Aorta (tissue), 5 donors: Measurements from ENCODE around the gene RPL14. TPM values are rescaled to one million over a fixed set of nuclear protein-coding genes. Genes with fewer than 3 reads are reported as not detected.

ENCODE experiments used
- ATAC-seq: fragments of 200-7000 bp; cut with Tn5 transposase; one replicate; pipeline ENCODE4 v1.9.1; 2022; ENCODE audit warnings: moderate library complexity; ENCODE audit not compliant: low FRiP score
- DNase-seq, 2 donors: peaks; one replicate each; pipeline ENCODE4 v3.0.0-alpha.2; 2020
- H3K27ac ChIP-seq, 2 donors: one replicate each; pipeline ENCODE4 v1.5.1; 2013; ENCODE audit warnings: low read length in 2 of 2, mild to moderate bottlenecking in 2 of 2, moderate library complexity in 2 of 2, control low read depth in 1 of 2, inconsistent platforms in 1 of 2, low read depth in 1 of 2
- H3K27me3 ChIP-seq, 2 donors: one replicate each; pipeline ENCODE4 v1.6.1; 2013; ENCODE audit warnings: control low read depth in 1 of 2, low read length in 1 of 2, mild to moderate bottlenecking in 1 of 2, moderate library complexity in 1 of 2; ENCODE audit not compliant: insufficient read depth in 2 of 2, control insufficient read depth in 1 of 2
- H3K36me3 ChIP-seq, 2 donors: one replicate each; pipeline ENCODE4 v1.6.1; 2013; ENCODE audit warnings: control low read depth in 1 of 2, low read length in 1 of 2, mild to moderate bottlenecking in 1 of 2; ENCODE audit not compliant: insufficient read depth in 2 of 2, control insufficient read depth in 1 of 2
- H3K4me1 ChIP-seq, 2 donors: one replicate each; pipeline ENCODE4 v1.6.1; 2013; ENCODE audit warnings: low read length in 2 of 2, control low read depth in 1 of 2, mild to moderate bottlenecking in 1 of 2, moderate library complexity in 1 of 2; ENCODE audit not compliant: insufficient read depth in 2 of 2, control insufficient read depth in 1 of 2
- H3K4me3 ChIP-seq, 2 donors: one replicate each; pipeline ENCODE4 v1.5.1; 2013; ENCODE audit warnings: low read length in 2 of 2, control low read depth in 1 of 2, mild to moderate bottlenecking in 1 of 2
- H3K9me3 ChIP-seq: one replicate; pipeline ENCODE4 v1.6.1; 2013; ENCODE audit warnings: mild to moderate bottlenecking, low read length; ENCODE audit not compliant: control insufficient read depth
- WGBS, 2 donors: extraction: QIAGEN DNeasy Blood & Tissue Kit; methylation state at CpG; one replicate each; pipeline ENCODE4 v1.1.7; 2013; 5-methylcytosine and 5-hydroxymethylcytosine counted together
- intact Hi-C, 2 donors: fragments of 100-400 bp; cut with DNase I; formaldehyde crosslinking; loops; one replicate each; pipeline versions ENCODE4 v1.14.2 to v1.15.0; 2022
- polyA plus RNA-seq, 2 donors: library from polyadenylated mRNA; stranded (reverse); fragments of 200-250 nt; gene quantifications; one replicate each; pipeline ENCODE4 v1.2.3, GENCODE V29; 2013
- total RNA-seq, 2 donors: library from RNA; stranded (reverse); fragmentation: NEBNext Ultra II Directional; extraction: Animal tissue kit (Norgen Biotek cat#: 25700); gene quantifications; one replicate each; pipeline ENCODE4 v1.2.1, GENCODE V29; 2021
- donor health status: healthy with polysubstance abuse.
- donor health status: Bipolar disorder and iron deficiency.
- donor health status: DM: no; HTN: no; CAD: no.
- donor health status: DM: no; HTN: no; CAD: no.
- donor health status: DM: yes; HTN: yes; CAD: no.

Gene RPL14
- total and polyA plus RNA-seq, 4 donors = 1,102 to 1,500 (median 1,318) TPM

DNA sequence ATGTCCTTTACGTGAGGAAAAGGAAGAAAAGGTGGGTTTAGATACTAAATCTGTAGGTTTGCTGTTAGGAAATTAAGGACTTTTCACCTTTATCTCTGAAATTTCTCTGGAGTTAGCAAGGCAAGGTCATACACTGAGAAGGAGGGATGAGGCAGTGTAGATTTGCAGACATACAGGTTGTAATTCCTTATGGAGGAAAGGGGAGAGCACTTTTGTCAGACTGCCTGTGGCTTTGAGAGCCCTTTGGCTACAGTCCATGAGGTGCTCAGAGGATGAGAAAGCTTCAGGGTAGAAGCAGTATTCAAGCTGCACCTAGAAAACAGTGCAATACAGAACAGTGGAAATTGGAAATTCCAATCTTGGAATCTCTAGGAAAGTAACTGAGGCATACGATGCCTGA lies 8.3 kb downstream of the RPL14 start:
- H3K4me3 ChIP-seq = no peak overlapping the region
- H3K4me1 ChIP-seq = no peaks in the 10 kb centered on the region
- no peak for ATAC-seq
- H3K27me3 ChIP-seq = no peaks in the 10 kb centered on the region
- no peak overlapping the region for H3K27ac ChIP-seq
- no peaks in the 10 kb centered on the region for H3K9me3 ChIP-seq
- peaks cover 2 to 3% of the 10 kb centered on the region in 2 donors for H3K36me3 ChIP-seq
- WGBS, 2 donors = 75 to 79% methylated on average over 2 of the region's 2 CpGs
- intact Hi-C loops = no loop called here
- DNase-seq = no peak

DNA sequence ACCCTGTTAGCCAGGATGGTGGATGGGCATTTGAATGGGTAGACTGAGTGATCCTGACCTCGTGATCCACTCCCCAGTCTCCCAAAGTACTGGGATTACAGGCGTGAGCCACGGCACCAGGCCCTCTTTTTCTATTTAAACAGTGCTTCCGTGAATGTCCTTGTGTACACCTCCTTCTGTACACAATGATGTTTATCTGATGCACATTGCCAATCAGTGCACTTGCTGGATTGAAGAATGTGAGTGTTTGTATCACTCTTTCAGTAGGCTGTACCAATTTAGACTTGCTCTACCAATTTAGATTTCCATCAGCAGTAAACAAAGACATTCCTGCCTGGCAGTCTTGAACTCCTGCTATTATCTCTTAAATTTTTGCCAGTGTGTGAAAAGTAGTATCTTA lies 10.9 kb downstream of the RPL14 start:
- no peak for ATAC-seq
- no peak overlapping the region for H3K27ac ChIP-seq
- intact Hi-C loops = no loop called here
- H3K4me1 ChIP-seq = no peaks in the 10 kb centered on the region
- H3K27me3 ChIP-seq = no peaks in the 10 kb centered on the region
- H3K4me3 ChIP-seq = no peak overlapping the region
- DNase-seq = no peak
- peaks cover 2 to 3% of the 10 kb centered on the region in 2 donors for H3K36me3 ChIP-seq
- no peaks in the 10 kb centered on the region for H3K9me3 ChIP-seq
- 88 to 92% methylated on average over 4 of the region's 4 CpGs for WGBS, 2 donors

DNA sequence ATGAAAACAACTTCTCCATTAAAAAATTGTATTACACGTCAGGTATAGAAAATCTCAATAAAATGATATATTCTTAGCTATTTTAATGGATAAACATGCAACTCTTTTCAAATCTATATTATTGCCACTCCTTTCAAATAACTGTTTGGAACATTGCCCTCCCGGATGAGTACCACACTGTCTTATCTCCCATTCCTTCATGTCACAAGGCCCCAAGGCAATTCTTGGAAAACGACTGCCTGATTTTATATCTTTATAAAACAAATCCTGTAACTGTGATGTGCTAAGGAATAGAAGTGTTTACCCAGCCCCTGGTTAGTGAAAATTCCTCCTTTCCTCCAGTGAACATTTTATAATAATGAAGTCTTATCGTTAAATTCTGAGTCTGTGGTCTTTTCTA lies 13.6 kb downstream of the RPL14 start:
- ATAC-seq = no peak
- 78 to 86% methylated on average over 4 of the region's 4 CpGs for WGBS, 2 donors

DNA sequence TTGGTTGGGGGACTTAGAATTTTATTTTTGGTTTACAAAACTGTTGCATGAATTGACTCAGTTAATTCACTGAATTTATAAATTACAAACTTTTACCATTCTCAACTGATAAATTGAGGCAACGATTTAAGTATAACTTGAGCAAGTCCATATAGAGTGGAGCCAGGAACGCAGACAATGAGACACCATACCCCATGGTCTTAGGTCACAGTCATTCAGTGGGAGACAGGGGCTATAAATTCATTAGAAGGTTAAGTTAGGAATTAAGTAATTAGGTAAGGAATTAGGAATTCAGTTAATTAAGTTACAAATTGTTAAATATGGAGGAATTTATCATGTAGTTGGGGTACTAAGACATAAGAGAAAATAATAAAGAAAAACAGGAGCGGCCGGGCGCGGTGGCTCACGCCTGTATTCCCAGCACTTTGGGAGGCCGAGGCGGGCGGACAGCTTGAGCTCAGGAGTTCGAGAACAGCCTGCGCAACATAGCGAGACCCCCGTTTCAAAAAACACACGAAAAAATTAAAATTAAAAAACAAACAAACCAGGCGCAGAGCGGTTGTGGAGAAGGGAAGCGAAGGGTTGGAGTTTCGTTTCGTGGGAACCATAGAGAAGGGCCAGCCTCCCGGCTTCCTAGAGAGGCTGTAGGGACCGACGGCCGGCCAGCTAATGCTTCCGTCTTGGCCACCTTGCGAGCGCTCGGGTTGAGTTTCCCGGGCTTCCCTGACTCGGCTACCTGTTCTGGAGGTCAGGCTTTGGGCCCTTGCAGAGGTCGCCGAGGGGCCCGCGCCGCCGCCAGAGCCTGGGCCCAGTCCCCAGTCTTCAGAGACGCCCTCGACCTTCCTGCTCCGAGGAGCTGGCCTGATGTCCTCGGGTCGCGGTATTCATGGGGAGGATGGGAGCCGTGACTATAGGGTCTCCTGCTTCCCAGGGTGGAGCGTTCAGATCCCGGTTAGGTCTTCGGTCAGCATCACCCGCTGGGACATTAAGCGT lies 19.6 kb downstream of the RPL14 start, which contains the start of gene ZNF619:
ZNF619 (plus strand) TSS at position 645 of the 993 bp plus-strand sequence. CDS start 858 bp downstream, outside the sequence.
- ATAC-seq (peak; percentile 96), DNase-seq (peak; percentile 82 to 92)
- intact Hi-C loops = loop anchor here in 1 of 2 donors (10.0 kb wide), 1 partner anchor 48 kb away; the partner anchor contains the start of gene ZNF621
- H3K27ac ChIP-seq = peak within 1 kb of the TSS in 1 of 2 donors; percentile 5
- 11 to 12% methylated on average over 48 of the region's 48 CpGs for WGBS, 2 donors
- no peaks in the 10 kb centered on the region for H3K4me1 ChIP-seq
- H3K4me3 ChIP-seq = peak within 1 kb of the TSS; percentile 63 to 73
- H3K27me3 ChIP-seq = no peaks in the 10 kb centered on the region
- H3K36me3 ChIP-seq = peaks cover 0 to under 1% of the 10 kb centered on the region in 2 donors
- no peaks in the 10 kb centered on the region for H3K9me3 ChIP-seq

More for the DNA sequence above, 13.6 kb downstream of the RPL14 start:
- Histone ChIP-seq H3K36me3 (peaks cover 0 to 3% of the 10 kb centered on the region in 2 donors), H3K4me1 (no peaks in the 10 kb centered on the region), H3K27ac (no peak overlapping the region), H3K9me3 (no peaks in the 10 kb centered on the region), H3K4me3 (no peak overlapping the region), H3K27me3 (no peaks in the 10 kb centered on the region)
- intact Hi-C loops = loop anchor here in 1 of 2 donors (10.0 kb wide), 1 partner anchor 54 kb away; the partner anchor contains the start of gene ZNF621
- DNase-seq = no peak

DNA sequence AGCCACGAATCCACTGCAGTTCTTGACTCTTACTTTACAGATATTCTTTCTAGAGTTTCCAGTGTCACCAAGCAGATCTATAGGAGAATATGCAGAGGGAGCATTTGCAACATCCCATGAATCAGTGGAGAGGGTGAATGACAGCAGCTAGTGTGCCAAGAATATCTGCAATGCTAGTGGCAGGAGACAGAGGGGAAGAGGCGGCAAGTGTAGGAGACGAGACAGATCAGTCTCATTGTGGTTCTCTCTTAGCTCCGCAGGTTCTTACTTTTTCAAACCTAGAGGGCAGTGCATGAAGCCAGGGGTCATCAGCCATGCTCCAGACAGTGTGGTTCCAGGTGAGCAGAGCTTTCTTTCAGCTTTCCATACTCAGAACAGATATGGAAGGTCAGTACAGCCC lies 20.5 kb downstream of the RPL14 start:
- Histone ChIP-seq H3K4me3 (peak overlapping the region in 1 of 2 donors; percentile 63), H3K27ac (no peak overlapping the region), H3K27me3 (no peaks in the 10 kb centered on the region), H3K36me3 (peaks cover 0 to 5% of the 10 kb centered on the region in 2 donors), H3K9me3 (no peaks in the 10 kb centered on the region), H3K4me1 (no peaks in the 10 kb centered on the region)
- DNase-seq (no peak), ATAC-seq (no peak)
- intact Hi-C loops = loop anchor here in 1 of 2 donors (10.0 kb wide), 1 partner anchor 47 kb away; the partner anchor contains the start of gene ZNF621
- 44 to 47% methylated on average over 4 of the region's 4 CpGs for WGBS, 2 donors

GRCh38 chr3:40487172-40487571 lies 30.0 kb downstream of the RPL14 start:
- H3K4me1 ChIP-seq = no peaks in the 10 kb centered on the region
- ATAC-seq (no peak), DNase-seq (no peak)
- no peaks in the 10 kb centered on the region for H3K27me3 ChIP-seq
- intact Hi-C loops = no loop called here
- H3K4me3 ChIP-seq = no peak overlapping the region
- 98 to 99% methylated on average over 3 of the region's 3 CpGs for WGBS, 2 donors
- H3K36me3 ChIP-seq = peaks cover 11 to 20% of the 10 kb centered on the region in 2 donors
- H3K27ac ChIP-seq = no peak overlapping the region
- peaks cover 8% of the 10 kb centered on the region for H3K9me3 ChIP-seq

DNA sequence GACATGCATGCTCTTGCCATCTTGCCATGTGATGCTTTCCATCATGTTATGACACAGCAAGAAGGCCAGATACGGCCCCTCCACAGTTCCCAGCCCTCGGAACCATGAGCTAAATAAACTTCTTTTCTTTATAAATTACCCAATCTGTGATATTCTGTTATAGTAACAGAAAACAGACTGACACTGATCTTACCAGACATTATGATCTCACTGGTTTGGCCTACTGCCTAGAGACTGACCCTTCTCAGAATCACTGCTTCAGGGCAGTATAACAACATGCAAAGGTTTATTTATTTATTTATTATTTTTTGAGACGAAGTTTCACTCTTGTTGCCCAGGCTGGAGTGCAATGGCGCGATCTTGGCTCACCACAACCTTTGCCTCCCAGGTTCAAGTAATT lies 33.8 kb downstream of the RPL14 start:
- no peak for DNase-seq
- Histone ChIP-seq H3K4me3 (no peak overlapping the region), H3K27me3 (no peaks in the 10 kb centered on the region), H3K27ac (no peak overlapping the region), H3K4me1 (no peaks in the 10 kb centered on the region), H3K9me3 (peaks cover 8% of the 10 kb centered on the region), H3K36me3 (peaks cover 10 to 12% of the 10 kb centered on the region in 2 donors)
- WGBS, 2 donors = 78% methylated on average over 5 of the region's 5 CpGs
- no peak for ATAC-seq
- intact Hi-C loops = no loop called here

DNA sequence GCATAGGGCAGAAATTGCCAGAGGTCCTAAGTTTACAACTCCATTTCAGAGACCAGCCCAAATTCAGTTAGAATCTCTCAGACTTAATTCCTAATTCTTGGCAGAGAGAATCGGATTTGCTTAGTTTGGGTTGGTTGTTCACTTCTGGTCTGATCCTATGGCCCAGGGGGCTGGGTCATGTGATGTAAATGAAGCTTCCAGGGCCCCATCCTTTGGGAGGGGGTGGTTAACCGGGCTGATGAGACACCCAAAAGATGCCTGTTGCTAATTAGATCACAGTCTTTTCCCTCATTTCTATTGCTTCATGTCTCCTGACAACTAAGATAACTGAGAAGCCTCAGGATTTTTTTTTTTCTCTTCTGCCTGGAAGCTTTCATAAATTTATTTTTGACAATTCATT lies 37.6 kb downstream of the RPL14 start:
- ATAC-seq (no peak), DNase-seq (no peak)
- no peaks in the 10 kb centered on the region for H3K4me1 ChIP-seq
- no peaks in the 10 kb centered on the region for H3K36me3 ChIP-seq
- no peaks in the 10 kb centered on the region for H3K27me3 ChIP-seq
- no peak overlapping the region for H3K4me3 ChIP-seq
- intact Hi-C loops = no loop called here
- WGBS, 2 donors = 24 to 37% methylated on average over 2 of the region's 2 CpGs
- no peaks in the 10 kb centered on the region for H3K9me3 ChIP-seq
- no peak overlapping the region for H3K27ac ChIP-seq
